IPS-NIHi7 (cell line): ENCODE measurements around the gene TUNAR.

ENCODE experiments used
- DNase-seq: peaks from one replicate; pipeline ENCODE4 v3.0.0; 2012; ENCODE audit warnings: mixed read lengths; ENCODE audit errors: extremely low spot score

The TUNAR gene

DNA sequence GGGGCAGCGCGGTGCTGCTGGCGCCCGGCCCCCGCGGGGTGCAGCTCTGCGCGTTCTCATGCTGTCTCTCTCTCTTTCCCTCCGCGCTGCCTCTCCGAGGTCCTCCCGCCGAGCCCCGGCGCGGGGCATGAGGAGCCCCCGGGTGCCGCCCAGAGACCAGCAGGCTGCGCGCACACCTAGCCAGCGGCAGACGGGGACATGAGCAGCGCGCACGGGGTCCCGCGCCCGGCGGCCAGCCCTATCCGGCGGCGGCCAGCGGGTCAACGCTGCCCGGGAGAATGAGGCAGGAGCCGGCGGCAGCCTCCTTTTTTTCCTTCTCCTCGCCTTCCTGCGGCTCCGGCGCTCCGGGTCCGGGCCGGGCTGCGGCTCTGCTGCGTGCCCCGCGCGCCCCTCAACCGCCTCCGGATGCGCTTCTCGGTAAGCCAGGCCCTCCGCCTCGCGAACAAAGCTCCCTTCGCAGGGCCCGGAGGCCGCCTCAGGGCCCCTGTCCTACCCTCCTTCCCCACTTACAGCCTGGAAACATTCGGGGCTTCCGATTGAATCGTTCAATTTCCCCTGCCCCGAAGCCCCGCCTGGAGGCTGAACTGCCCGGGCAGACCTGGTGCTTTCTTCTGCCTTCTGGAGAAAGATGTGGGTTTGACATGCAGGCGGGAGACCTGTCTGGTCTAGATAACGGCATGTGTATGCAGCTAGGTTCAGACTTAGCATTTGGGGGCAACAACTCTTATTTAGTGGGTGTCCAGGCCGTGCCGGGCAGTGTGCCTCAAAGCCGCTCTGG, at the start of gene TUNAR:
Gene TUNAR, plus strand, starts transcription at position 72 of the 778 bp plus-strand sequence.
- peak; percentile 50 for DNase-seq

DNA sequence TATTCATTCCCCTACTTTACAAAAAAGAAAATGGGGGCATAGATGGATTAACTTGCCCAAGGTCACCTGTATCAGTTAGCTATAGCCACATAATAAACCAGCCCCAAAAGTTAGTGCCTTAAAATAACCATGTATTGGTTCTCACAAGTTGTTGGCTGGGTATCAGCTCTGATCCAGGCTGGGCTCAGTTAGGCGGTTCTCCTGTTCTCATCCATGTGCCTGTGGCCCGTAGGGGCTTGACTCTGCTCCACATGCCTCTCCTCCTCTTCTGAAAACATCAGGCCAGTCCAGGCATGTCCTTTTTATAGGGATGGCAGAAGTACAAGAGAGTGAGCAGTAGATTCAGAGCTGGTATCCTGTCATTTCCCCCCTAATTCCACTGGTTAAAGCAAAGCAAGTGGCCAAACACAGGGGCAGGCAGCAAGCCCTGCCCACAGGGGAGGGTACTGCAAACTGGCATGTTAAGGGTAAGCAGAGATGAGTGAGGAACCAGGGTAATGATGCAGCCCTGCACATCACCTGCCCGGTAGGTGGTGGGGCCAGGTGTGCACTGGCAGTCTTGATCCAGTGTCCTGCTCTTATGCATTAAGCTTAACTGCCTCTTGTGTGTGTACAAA, 47.9 kb upstream of the TUNAR start:
- DNase-seq = no peak

DNA sequence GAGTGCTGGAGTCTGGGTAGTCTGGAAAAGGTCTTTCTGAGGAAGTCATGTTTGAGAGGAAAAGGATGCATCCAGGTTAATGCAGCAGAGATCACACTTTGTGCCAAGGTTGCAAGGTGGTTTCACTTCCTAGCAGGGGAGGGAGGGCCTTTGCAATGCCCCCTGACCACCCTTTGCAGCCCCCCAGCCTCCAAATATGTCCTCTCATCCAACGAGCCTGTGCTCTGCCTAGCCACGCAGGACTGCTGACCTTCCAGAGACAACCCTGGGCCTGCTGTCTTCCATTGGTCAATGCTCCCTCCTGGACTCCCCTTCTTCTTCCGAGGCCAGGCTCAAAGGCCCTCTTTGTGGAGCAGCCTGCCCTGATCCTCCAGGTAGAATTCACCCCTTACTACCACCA, 47.3 kb upstream of the TUNAR start:
- DNase-seq = no peak

DNA sequence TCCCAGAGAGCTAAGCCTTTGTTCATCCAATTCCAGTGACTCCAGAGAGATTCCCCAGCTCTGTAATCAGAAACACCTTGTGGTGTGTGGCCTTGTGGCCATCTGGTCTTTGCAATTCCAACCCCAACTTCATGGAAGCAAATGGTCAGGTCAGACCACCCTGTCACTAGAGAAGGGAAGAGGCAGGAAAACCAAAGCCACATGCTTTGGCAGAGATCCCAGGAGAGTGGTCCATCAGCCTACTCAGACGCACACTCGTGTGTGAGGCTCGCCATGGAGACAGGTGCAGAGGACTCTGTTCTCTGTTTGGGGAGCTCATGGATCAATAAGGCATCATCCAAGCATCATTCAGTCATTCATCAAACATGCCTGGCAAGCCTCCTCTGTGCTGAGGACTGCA, 46.2 kb upstream of the TUNAR start:
- no peak for DNase-seq

DNA sequence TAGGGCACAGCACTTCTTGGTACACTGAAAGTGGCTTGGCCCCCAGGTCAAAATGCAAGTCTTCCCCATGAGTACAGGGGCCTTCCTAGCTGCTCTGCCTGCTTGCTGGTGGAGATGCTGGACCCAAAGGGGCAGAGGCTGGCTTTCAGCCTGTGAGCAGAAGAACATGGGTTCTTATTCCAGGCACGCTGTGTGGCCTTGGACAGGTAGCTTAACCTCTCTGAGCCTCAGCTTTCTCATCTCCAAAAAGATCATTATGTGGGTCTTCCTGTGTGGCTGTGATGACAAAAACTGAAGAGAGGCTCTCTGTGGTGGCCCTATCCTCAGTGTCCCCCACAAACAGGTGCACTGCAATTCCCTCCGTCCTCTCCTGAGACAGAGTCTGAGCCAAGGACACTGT, 45.6 kb upstream of the TUNAR start:
- no peak for DNase-seq

DNA sequence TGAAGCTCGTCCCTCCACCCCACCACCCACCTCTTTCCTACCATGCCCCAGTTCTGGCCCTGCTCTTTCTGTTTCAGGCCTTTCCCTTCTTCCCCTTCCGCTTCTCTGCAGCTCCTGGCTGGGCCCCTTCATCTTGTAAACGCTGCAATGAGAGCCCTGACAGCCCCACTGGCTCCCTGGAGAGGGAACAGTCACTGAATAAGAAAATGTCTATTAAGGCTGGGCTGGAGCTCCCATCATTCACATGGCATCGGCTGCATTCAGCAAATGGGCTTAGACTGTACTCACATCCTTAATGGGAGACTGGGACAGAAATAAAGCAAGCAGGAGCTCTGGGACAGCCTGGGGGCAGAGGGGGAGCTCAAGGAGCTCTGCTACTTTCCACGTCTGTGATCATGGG, 45.2 kb upstream of the TUNAR start:
- no peak for DNase-seq

DNA sequence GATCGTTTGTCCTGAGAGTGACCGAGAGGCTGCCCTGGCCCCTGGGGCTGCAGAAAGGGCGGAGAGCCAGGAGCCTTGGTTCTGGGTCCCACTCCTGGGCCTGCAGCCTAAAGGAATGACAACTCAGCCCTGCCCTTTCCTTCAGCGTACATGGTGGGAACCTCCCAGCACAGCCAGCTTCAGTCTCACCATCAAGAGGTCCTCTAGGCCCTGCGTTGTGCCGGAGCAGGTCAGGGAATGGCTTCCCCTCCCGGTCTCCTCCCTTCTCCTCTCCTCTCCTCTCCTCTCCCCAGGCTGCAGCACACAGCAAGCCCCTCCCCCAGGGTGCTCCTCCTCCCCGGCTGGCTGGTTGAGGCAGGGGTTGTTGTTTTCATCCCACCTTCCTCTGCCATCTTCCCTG, 44.6 kb upstream of the TUNAR start:
- DNase-seq = peak; percentile 54

DNA sequence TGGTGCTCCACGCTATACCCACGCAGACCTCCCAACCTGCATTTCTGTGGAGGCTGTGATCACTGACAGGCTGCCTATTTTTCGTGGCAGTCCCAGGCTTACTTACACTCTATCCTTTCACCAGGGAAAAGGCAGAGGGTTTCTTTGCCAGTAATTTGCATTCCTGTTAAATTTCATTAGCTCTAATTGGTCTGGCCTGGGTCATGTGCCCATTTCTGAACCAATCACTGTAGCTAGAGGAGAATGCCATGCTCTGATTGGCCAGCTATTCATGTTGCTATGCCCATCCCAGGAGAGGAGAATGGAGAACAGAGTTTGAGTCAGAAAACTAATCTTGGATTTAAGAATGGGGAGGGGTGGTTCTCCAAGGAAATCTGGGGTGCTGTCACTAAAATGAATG, 43.2 kb upstream of the TUNAR start:
- no peak for DNase-seq

- DNase-seq = no peak
Observed at GRCh38 chr14:95834496-95834895, 42.1 kb upstream of the TUNAR start.

DNA sequence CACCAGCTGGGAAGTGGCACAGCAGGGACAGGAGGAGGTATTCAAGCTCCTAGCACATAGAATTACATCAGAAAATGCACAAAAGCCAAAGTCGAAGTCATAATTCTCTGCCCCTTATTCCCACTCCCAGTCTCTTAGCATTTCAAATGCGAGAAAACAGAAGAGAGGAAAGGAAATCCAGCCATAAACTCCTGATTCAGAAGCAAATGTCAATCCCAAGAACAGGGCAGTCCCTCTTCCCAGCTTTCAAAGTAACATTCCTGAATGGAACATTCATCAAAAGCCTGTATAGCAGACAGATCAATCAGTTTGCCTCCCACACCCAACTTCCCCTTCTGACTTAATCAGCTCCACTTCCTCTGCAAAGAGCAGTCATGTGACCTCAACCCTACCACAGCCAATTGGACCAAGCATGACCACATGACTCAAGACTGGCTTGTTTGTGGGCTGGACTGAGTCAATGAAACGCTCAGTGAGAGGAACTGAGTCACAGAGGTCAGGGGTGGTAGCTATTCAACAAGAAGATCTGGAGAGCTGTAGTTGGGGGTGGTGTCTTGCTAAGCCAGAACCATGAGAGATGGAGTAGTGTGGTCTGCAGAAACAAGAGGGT, 41.4 kb upstream of the TUNAR start:
- no peak for DNase-seq

DNA sequence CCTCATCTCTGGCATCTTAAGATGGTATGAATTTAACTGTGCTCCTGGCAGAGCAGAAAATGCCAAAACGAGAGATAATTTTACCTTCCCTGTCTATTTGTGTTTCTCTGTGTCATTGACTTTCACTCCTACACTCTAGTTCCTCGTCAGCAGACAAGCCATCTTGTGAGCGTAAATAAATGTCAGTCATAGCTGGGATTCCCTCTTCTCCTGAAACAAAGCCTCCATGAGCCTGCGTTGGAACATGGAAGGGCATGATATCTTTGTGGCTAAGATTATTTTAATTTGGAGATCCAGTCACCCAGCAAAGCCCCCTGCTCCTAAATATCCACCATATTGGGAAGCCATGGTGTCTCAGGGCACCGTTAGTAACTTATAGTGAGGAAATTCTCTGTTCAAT, 37.8 kb upstream of the TUNAR start:
- DNase-seq = no peak

- DNase-seq = no peak
Observed at GRCh38 chr14:95840094-95840700, 36.4 kb upstream of the TUNAR start.

- no peak for DNase-seq
Observed at GRCh38 chr14:95841668-95842067, 35.0 kb upstream of the TUNAR start.

DNA sequence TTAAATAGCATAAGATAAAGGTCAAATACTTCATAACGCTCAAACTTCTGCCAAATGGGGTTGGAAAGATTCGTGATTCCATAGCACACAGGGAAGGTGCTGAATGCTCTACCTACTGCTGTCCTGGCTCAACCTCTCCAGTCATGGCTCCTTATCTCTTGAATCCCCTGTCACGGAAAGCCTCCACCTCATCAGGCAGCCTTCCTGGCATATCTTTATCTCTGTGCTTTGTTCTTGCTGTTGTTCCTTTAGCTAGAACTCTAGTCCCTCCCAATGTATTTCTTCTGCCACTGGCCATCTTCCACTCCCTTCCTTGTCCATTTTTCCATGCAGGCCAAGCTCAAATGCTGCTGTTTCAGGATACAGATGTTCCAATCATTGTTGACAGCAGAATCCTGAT, 26.9 kb upstream of the TUNAR start:
- peak; percentile 27 for DNase-seq

- DNase-seq = no peak
Observed at GRCh38 chr14:95850429-95850828, 26.2 kb upstream of the TUNAR start.

- DNase-seq = no peak
Observed at GRCh38 chr14:95855606-95856005, 21.0 kb upstream of the TUNAR start.

- DNase-seq = no peak
Observed at GRCh38 chr14:95857275-95857674, 19.4 kb upstream of the TUNAR start.

GRCh38 chr14:95858893-95859292, 17.7 kb upstream of the TUNAR start:
- no peak for DNase-seq

GRCh38 chr14:95862243-95862642, 14.4 kb upstream of the TUNAR start:
- DNase-seq = peak; percentile 79

GRCh38 chr14:95863295-95863694, 13.3 kb upstream of the TUNAR start:
- DNase-seq = no peak

DNA sequence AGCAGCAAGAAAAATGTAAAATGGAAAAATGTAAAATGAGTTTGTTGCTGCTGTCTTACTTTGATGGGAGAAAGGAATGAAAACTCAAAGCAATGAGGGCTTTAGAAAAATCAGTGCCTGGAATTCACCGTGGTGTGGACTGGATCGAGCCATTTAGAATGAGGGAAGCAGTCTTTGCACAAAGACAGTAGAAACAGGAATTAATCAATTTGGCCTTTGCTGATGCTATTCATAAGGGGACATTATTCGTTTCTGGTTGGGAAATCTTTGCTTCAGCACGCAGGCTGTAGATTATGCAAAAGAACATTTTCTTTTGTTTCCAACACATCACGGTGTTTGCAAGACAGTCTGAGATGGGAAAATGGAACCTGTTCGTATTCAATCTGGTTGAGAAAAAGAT, 6.9 kb upstream of the TUNAR start:
- DNase-seq = no peak

- DNase-seq = no peak
Observed at GRCh38 chr14:95870772-95871171, 5.9 kb upstream of the TUNAR start.

DNA sequence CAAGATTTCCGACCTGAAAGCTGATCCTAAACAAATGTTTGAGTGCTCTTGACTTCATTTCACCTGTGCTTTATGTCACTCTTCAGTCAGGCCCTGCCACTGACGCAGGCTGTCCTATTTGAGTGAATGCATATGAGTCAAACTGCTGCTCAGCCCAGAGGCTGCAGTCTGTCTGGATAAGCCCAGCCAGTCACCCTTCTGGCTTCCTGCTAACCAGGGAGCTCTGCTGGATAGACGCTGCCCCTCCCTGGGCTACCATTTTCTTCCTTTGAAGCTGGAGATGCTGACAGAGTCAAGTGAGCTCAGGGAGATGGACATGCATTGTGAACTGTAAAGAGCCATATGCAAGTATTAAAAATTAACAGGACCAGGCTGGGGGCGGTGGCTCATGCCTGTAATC, 5.1 kb upstream of the TUNAR start:
- DNase-seq = no peak
